HEK293 (cell line): Measurements from ENCODE around the gene OR10G7.

Experiments used
- CTCF ChIA-PET: fragments of 350-600 bp; formaldehyde crosslinking; extraction: SDS; loops from one replicate; lab custom pipeline; 2021; ENCODE audit warnings: antibody characterized with exemption; lab: Yijun Ruan, JAX
- POLR2A ChIA-PET: fragments of 300-600 bp; formaldehyde crosslinking; extraction: SDS; loops from one replicate; lab custom pipeline; 2020; ENCODE audit warnings: antibody characterized with exemption, inconsistent platforms; lab: Yijun Ruan, JAX
- H3K27ac ChIP-seq: fragments of 200-500 bp; sonication (Bioruptor generic); 2 replicates; pipeline ENCODE4 v1.5.1; 2014; ENCODE audit warnings: low read depth, low read length, control low read depth, inconsistent platforms; ENCODE audit errors: extremely low read depth
- H3K36me3 ChIP-seq, 2 experiments: fragments of 200-500 bp in 1 of 2; sonication (Bioruptor generic) in 1 of 2; 1 replicate in 1 of 2; 2 replicates in 1 of 2; pipeline ENCODE4 v1.5.1; 2014 to 2017; ENCODE audit warnings: inconsistent platforms in 2 of 2, low read length in 2 of 2; ENCODE audit not compliant: control insufficient read depth in 2 of 2, insufficient read depth in 1 of 2
- H3K4me1 ChIP-seq: fragments of 200-500 bp; sonication (Bioruptor generic); 2 replicates; pipeline ENCODE4 v1.5.1; 2014; ENCODE audit warnings: mild to moderate bottlenecking, low read length, inconsistent platforms; ENCODE audit not compliant: control insufficient read depth, insufficient read depth
- H3K4me3 ChIP-seq: 2 replicates; pipeline ENCODE4 v1.5.1; 2011; ENCODE audit warnings: low read depth, mild to moderate bottlenecking, control low read depth, low read length, moderate library complexity
- H3K9me3 ChIP-seq: fragments of 200-500 bp; sonication (Bioruptor generic); 2 replicates; pipeline ENCODE4 v1.5.1; 2014; ENCODE audit warnings: low read depth, low read length, inconsistent platforms; ENCODE audit not compliant: control insufficient read depth, insufficient read depth
- BCL6B ChIP-seq: fragments of 450-650 bp; formaldehyde crosslinking; IDR thresholded peaks from 2 replicates; pipeline ENCODE4 v1.5.1; 2017; ENCODE audit warnings: missing biosample characterization, missing genetic modification characterization
- KLF10 ChIP-seq: fragments of 450-650 bp; IDR thresholded peaks from 2 replicates; pipeline ENCODE4 v1.5.1; 2018; ENCODE audit warnings: missing biosample characterization, mild to moderate bottlenecking, missing genetic modification characterization
- KLF8 ChIP-seq: fragments of 450-650 bp; formaldehyde crosslinking; IDR thresholded peaks from 2 replicates; pipeline ENCODE4 v1.5.1; 2016; ENCODE audit warnings: missing biosample characterization, missing genetic modification characterization
- PATZ1 ChIP-seq: fragments of 450-650 bp; formaldehyde crosslinking; IDR thresholded peaks from 2 replicates; pipeline ENCODE4 v1.5.1; 2016; ENCODE audit warnings: missing biosample characterization, missing genetic modification characterization
- ZBTB1 ChIP-seq: fragments of 450-650 bp; formaldehyde crosslinking; IDR thresholded peaks from 2 replicates; pipeline ENCODE4 v1.5.1; 2016; ENCODE audit warnings: missing biosample characterization, missing genetic modification characterization
- ZFP69B ChIP-seq: fragments of 450-650 bp; formaldehyde crosslinking; IDR thresholded peaks from 2 replicates; pipeline ENCODE4 v1.5.1; 2016; ENCODE audit warnings: missing biosample characterization, missing genetic modification characterization
- ZNF133 ChIP-seq: fragments of 450-650 bp; formaldehyde crosslinking; IDR thresholded peaks from 2 replicates; pipeline ENCODE4 v1.5.1; 2016; ENCODE audit warnings: missing biosample characterization, missing genetic modification characterization
- ZNF155 ChIP-seq: fragments of 450-650 bp; formaldehyde crosslinking; IDR thresholded peaks from 2 replicates; pipeline ENCODE4 v1.5.1; 2016; ENCODE audit warnings: missing biosample characterization, missing genetic modification characterization
- ZNF169 ChIP-seq: fragments of 450-650 bp; formaldehyde crosslinking; IDR thresholded peaks from 2 replicates; pipeline ENCODE4 v1.5.1; 2016; ENCODE audit warnings: missing biosample characterization, missing genetic modification characterization
- ZNF248 ChIP-seq: fragments of 450-650 bp; formaldehyde crosslinking; IDR thresholded peaks from 2 replicates; pipeline ENCODE4 v1.5.1; 2017; ENCODE audit warnings: missing biosample characterization, missing genetic modification characterization
- ZNF302 ChIP-seq: fragments of 450-650 bp; formaldehyde crosslinking; IDR thresholded peaks from 2 replicates; pipeline ENCODE4 v1.5.1; 2016; ENCODE audit warnings: missing biosample characterization, missing genetic modification characterization, low read depth
- ZNF324 ChIP-seq: fragments of 450-650 bp; formaldehyde crosslinking; IDR thresholded peaks from 2 replicates; pipeline ENCODE4 v1.5.1; 2016; ENCODE audit warnings: missing biosample characterization, missing genetic modification characterization
- ZNF341 ChIP-seq: fragments of 450-650 bp; formaldehyde crosslinking; IDR thresholded peaks from 2 replicates; pipeline ENCODE4; 2016; ENCODE audit warnings: low read depth, missing biosample characterization, missing genetic modification characterization
- ZNF391 ChIP-seq: fragments of 450-650 bp; formaldehyde crosslinking; IDR thresholded peaks from 2 replicates; pipeline ENCODE4 v1.5.1; 2016; ENCODE audit warnings: low read depth, missing biosample characterization, missing genetic modification characterization, borderline replicate concordance
- ZNF398 ChIP-seq: fragments of 450-650 bp; formaldehyde crosslinking; IDR thresholded peaks from 2 replicates; pipeline ENCODE4 v1.5.1; 2017; ENCODE audit warnings: missing biosample characterization, missing genetic modification characterization
- ZNF404 ChIP-seq: fragments of 450-650 bp; formaldehyde crosslinking; IDR thresholded peaks from 2 replicates; pipeline ENCODE4 v1.5.1; 2017; ENCODE audit warnings: missing biosample characterization, missing genetic modification characterization
- ZNF416 ChIP-seq: fragments of 450-650 bp; formaldehyde crosslinking; IDR thresholded peaks from 2 replicates; pipeline ENCODE4 v1.5.1; 2016; ENCODE audit warnings: missing biosample characterization, missing genetic modification characterization
- ZNF596 ChIP-seq: fragments of 450-650 bp; IDR thresholded peaks from 2 replicates; pipeline ENCODE4 v1.5.0; 2018; ENCODE audit warnings: missing biosample characterization, mild to moderate bottlenecking, missing genetic modification characterization, moderate library complexity
- ZNF610 ChIP-seq: fragments of 450-650 bp; formaldehyde crosslinking; IDR thresholded peaks from 2 replicates; pipeline ENCODE4 v1.5.1; 2016; ENCODE audit warnings: missing biosample characterization, missing genetic modification characterization, borderline replicate concordance
- ZNF621 ChIP-seq: fragments of 450-650 bp; formaldehyde crosslinking; IDR thresholded peaks from 2 replicates; pipeline ENCODE4 v1.5.1; 2017; ENCODE audit warnings: missing biosample characterization, missing genetic modification characterization
- ZNF670 ChIP-seq: fragments of 450-650 bp; formaldehyde crosslinking; IDR thresholded peaks from 2 replicates; pipeline ENCODE4 v1.5.1; 2016; ENCODE audit warnings: missing biosample characterization, missing genetic modification characterization, low read depth
- ZNF692 ChIP-seq: fragments of 450-650 bp; formaldehyde crosslinking; IDR thresholded peaks from 2 replicates; pipeline ENCODE4 v1.5.1; 2016; ENCODE audit warnings: missing biosample characterization, missing genetic modification characterization
- ZNF792 ChIP-seq: fragments of 450-650 bp; formaldehyde crosslinking; IDR thresholded peaks from 2 replicates; pipeline ENCODE4 v1.5.1; 2016; ENCODE audit warnings: missing biosample characterization, missing genetic modification characterization
- ZSCAN23 ChIP-seq: fragments of 450-650 bp; formaldehyde crosslinking; IDR thresholded peaks from 2 replicates; pipeline ENCODE4 v1.5.1; 2016; ENCODE audit warnings: missing biosample characterization, missing genetic modification characterization
- ZXDB ChIP-seq: fragments of 450-650 bp; formaldehyde crosslinking; IDR thresholded peaks from 2 replicates; pipeline ENCODE4 v1.5.1; 2016; ENCODE audit warnings: missing biosample characterization, missing genetic modification characterization

The OR10G7 gene

GRCh38 chr11:124075841-124076651 is 34.9 kb upstream of the OR10G7 start (continued):
- TF ChIP-seq ZNF596 (tag by site-specific recombination), result no peak
- no peak for TF ChIP-seq ZNF398 (tag by site-specific recombination)
- TF ChIP-seq ZNF404 (tag by site-specific recombination), result no peak
- TF ChIP-seq ZBTB1, result no peak
- TF ChIP-seq ZNF341 (tag by site-specific recombination), result no peak
- TF ChIP-seq ZNF324 (tag by site-specific recombination), result no peak
- TF ChIP-seq, all 188 proteins: peak for 12

GRCh38 chr11:124075492-124075840 is 34.3 kb upstream of the OR10G7 start:
- Histone ChIP-seq H3K9me3 (no peaks in the 10 kb centered on the region), H3K4me3 (no peak overlapping the region), H3K27ac (no peak overlapping the region), H3K36me3 (no peaks in the 10 kb centered on the region), H3K4me1 (no peaks in the 10 kb centered on the region)
- POLR2A ChIA-PET, result interaction anchor here (1.1 kb wide), 1 partner anchor 40 kb away, joined by 3 read pairs; the partner anchor contains the start of gene VWA5A
- CTCF ChIA-PET, result interaction anchor here (1.0 to 1.1 kb wide), 2 partner anchors 121 to 327 kb away, joined by 3 to 4 read pairs; no protein-coding TSS in a partner anchor
- no peak for TF ChIP-seq ZNF133 (tag by site-specific recombination)
- no peak for TF ChIP-seq ZNF692 (tag by site-specific recombination)
- TF ChIP-seq ZNF792 (tag by site-specific recombination), result no peak
- no peak for TF ChIP-seq PATZ1 (tag by site-specific recombination)
- TF ChIP-seq ZXDB (tag by site-specific recombination), result no peak
- TF ChIP-seq ZNF302, result no peak
- TF ChIP-seq ZNF169 (tag by site-specific recombination), result no peak
- TF ChIP-seq ZNF391 (tag by site-specific recombination), result no peak
- no peak for TF ChIP-seq KLF10 (tag by site-specific recombination)
- no peak for TF ChIP-seq ZNF248 (tag by site-specific recombination)
- TF ChIP-seq BCL6B, result no peak
- no peak for TF ChIP-seq ZNF621 (tag by site-specific recombination)
- TF ChIP-seq ZNF610 (tag by site-specific recombination), result no peak
- no peak for TF ChIP-seq ZNF670
- TF ChIP-seq ZSCAN23 (tag by site-specific recombination), result no peak
- no peak for TF ChIP-seq KLF8 (tag by site-specific recombination)
- no peak for TF ChIP-seq ZNF155 (tag by site-specific recombination)
- TF ChIP-seq ZNF416 (tag by site-specific recombination), result no peak
- no peak for TF ChIP-seq ZFP69B (tag by site-specific recombination)
- TF ChIP-seq, all 188 proteins: peak for 0
